ENCODE results near the gene CACNA1H. TPM values are rescaled to one million over a fixed set of nuclear protein-coding genes. Genes with fewer than 3 reads are reported as not detected.

CACNA1H gene
- total and polyA plus RNA-seq, 2 of the 4 experiments (the other 2 are of a cell fraction) = 1.6 to 5.8 TPM

GRCh38 chr16:1194665-1195392, 41.9 kb downstream of the CACNA1H start:
- dilution Hi-C loops (cut with HindIII; ENCODE audit: low sequenced_read_pairs, unreplicated experiment) (no loop called here), intact Hi-C loops (cut with micrococcal nuclease) (loop anchor here (1.0 kb wide), 1 partner anchor 89 kb away; no protein-coding TSS in a partner anchor), in situ Hi-C loops (cut with MboI; ENCODE audit: low sequenced_read_pairs) (loop anchor here (5.0 kb wide), 1 partner anchor 83 kb away; no protein-coding TSS in a partner anchor)
- H3K9me3 ChIP-seq (ENCODE audit: control insufficient read depth, insufficient read depth, low read length) = no peaks in the 10 kb centered on the region
- H2BK20ac ChIP-seq (ENCODE audit: low read depth, low read length) = no peak overlapping the region
- no peak overlapping the region for H2BK5ac ChIP-seq (ENCODE audit: low read depth, low read length, poor library complexity, severe bottlenecking)
- H3K9ac ChIP-seq (ENCODE audit: low read depth, low read length) = no peak overlapping the region
- no peak overlapping the region for H3K23ac ChIP-seq (ENCODE audit: low read depth, low read length)
- no peak overlapping the region for H3K4me2 ChIP-seq (ENCODE audit: low read depth, low read length)
- no peaks in the 10 kb centered on the region for H3K79me1 ChIP-seq (ENCODE audit: low read depth in 1 of 2, low read length in 2 of 2)
- no peak overlapping the region for H3K4me3 ChIP-seq (ENCODE audit: insufficient read depth, low read depth, low read length)
- peak overlapping the region; percentile 56 for H2AFZ ChIP-seq (replicated peaks; ENCODE audit: low read length, poor library complexity)
- DNase-seq (no peak), ATAC-seq (ENCODE audit: low read depth) (peak; percentile 76)
- H4K8ac ChIP-seq (ENCODE audit: low read depth in 2 of 2, low read length in 2 of 2) = no peak overlapping the region
- ChIA-PET CTCF (no interaction called here), POLR2A (ENCODE audit: unreplicated experiment) (no interaction called here)
- no TSS peak for BruUV-seq (replicated peaks)
- H3K9me1 ChIP-seq (ENCODE audit: insufficient read depth, low read length) = no peaks in the 10 kb centered on the region
- H2AK9ac ChIP-seq (replicated peaks; ENCODE audit: low read depth, low read length, poor library complexity) = peak overlapping the region; percentile 82
- WGBS, 2 experiments (ENCODE audit: extremely low coverage in 2 of 2, insufficient read length in 1 of 2) = 60% methylated on average over 5 of the region's 61 CpGs; no CpG with 5 or more reads in 1 of the 2 experiments
- no peaks in the 10 kb centered on the region for H3K27me3 ChIP-seq (ENCODE audit: control insufficient read depth, insufficient read depth, low read length)
- H3K27ac ChIP-seq (ENCODE audit: insufficient read depth, low read length) = no peak overlapping the region
- no peak overlapping the region for H3K14ac ChIP-seq (replicated peaks; ENCODE audit: low read depth, low read length)
- H2BK120ac ChIP-seq (ENCODE audit: low read depth, low read length) = no peak overlapping the region
- H3K36me3 ChIP-seq (ENCODE audit: control insufficient read depth, insufficient read depth, low read length) = no peaks in the 10 kb centered on the region
- no peak overlapping the region for H2AK5ac ChIP-seq (ENCODE audit: low read depth, low read length)
- H3K18ac ChIP-seq (ENCODE audit: low read depth, low read length) = no peak overlapping the region
- H3K4ac ChIP-seq (ENCODE audit: low read depth, low read length) = no peak overlapping the region
- H2BK15ac ChIP-seq (ENCODE audit: low read depth, low read length) = no peak overlapping the region
- H3K56ac ChIP-seq (ENCODE audit: extremely low read depth, insufficient read depth, low read length) = no peak overlapping the region
- no peaks in the 10 kb centered on the region for H3K4me1 ChIP-seq (ENCODE audit: control insufficient read depth, insufficient read depth, low read length)
- H4K5ac ChIP-seq (ENCODE audit: low read depth, low read length) = no peak overlapping the region
- H4K20me1 ChIP-seq (ENCODE audit: insufficient read depth, low read length) = peaks cover 14% of the 10 kb centered on the region
- H4K91ac ChIP-seq (ENCODE audit: insufficient read depth, low read depth, low read length) = no peak overlapping the region
- no peak for TF ChIP-seq CEBPB (IDR thresholded peaks at IDR 0.05; ENCODE audit: low read depth, low read length)
- TF ChIP-seq MAZ (IDR thresholded peaks at IDR 0.05; ENCODE audit: borderline replicate concordance, low read depth, low read length) = no peak; the same call in 1 of the 2 replicates
- peak; percentile 14; the same call in 1 of the 2 replicates for TF ChIP-seq USF2 (IDR thresholded peaks at IDR 0.05; ENCODE audit: low read depth, low read length)
- TF ChIP-seq FOS (IDR thresholded peaks at IDR 0.05; ENCODE audit: low read depth, low read length) = no peak
- TF ChIP-seq CTCF (conservative IDR thresholded peaks at IDR 0.05; ENCODE audit: low read depth, low read length) = peak; percentile 71
- peak; percentile 86 for TF ChIP-seq RAD21 (IDR thresholded peaks at IDR 0.05; ENCODE audit: low read length)
- no peak for TF ChIP-seq ELK1 (IDR thresholded peaks at IDR 0.05; ENCODE audit: borderline replicate concordance, low read depth, low read length)
- no peak for TF ChIP-seq MAFK (IDR thresholded peaks at IDR 0.05; ENCODE audit: low read depth, low read length)
- 0 out of 2 replicates have a peak, but pooled peaks have one; percentile 29 for TF ChIP-seq BHLHE40 (IDR thresholded peaks at IDR 0.05; ENCODE audit: low read depth, low read length)
- no peak for TF ChIP-seq RCOR1 (IDR thresholded peaks at IDR 0.05; ENCODE audit: insufficient replicate concordance, low read length)
- TF ChIP-seq MXI1 (IDR thresholded peaks at IDR 0.05; ENCODE audit: borderline replicate concordance, low read depth, low read length) = no peak
- no peak for TF ChIP-seq CHD1 (IDR thresholded peaks at IDR 0.05; ENCODE audit: low read depth, low read length)
- no peak for TF ChIP-seq POLR2A (IDR thresholded peaks at IDR 0.05; ENCODE audit: low read depth, low read length)
- peak; percentile 95 for TF ChIP-seq SMC3 (IDR thresholded peaks at IDR 0.05; ENCODE audit: low read depth, low read length)
- no peak for TF ChIP-seq NFE2L2 (IDR thresholded peaks at IDR 0.05; ENCODE audit: low read depth, low read length)
